ENCODE results near the gene TBXAS1. TPM values are rescaled to one million over a fixed set of nuclear protein-coding genes. Genes with fewer than 3 reads are reported as not detected.

Gene TBXAS1
- total RNA-seq, 2 experiments from 2014 or later, result 0.83 to 1.1 TPM

- Mint-ChIP-seq H3K4me1 (ENCODE audit: low read depth) (no peaks in the 10 kb centered on the region), H3K9me3 (no peaks in the 10 kb centered on the region), H3K27me3 (ENCODE audit: low read depth) (no peaks in the 10 kb centered on the region), H3K27ac (no peak overlapping the region), H3K36me3 (ENCODE audit: low read depth) (no peaks in the 10 kb centered on the region), H3K4me3 (no peak overlapping the region)
- intact Hi-C loops (cut with micrococcal nuclease), result no loop called here
- DNase-seq, result no peak
- CTCF ChIA-PET, result interaction anchor here (0.6 kb wide), 1 partner anchor 149 kb away, joined by 5 read pairs; no protein-coding TSS in a partner anchor
Measured at GRCh38 chr7:139968931-139969330, 139.9 kb downstream of the TBXAS1 start.

GRCh38 chr7:139972029-139972428 is 143.0 kb downstream of the TBXAS1 start:
- DNase-seq, result no peak
- H3K27ac Mint-ChIP-seq, result no peak overlapping the region
- no peaks in the 10 kb centered on the region for H3K9me3 Mint-ChIP-seq
- H3K36me3 Mint-ChIP-seq (ENCODE audit: low read depth), result no peaks in the 10 kb centered on the region
- no peaks in the 10 kb centered on the region for H3K4me1 Mint-ChIP-seq (ENCODE audit: low read depth)
- CTCF ChIA-PET, result interaction anchor here (0.9 kb wide), 1 partner anchor 23 kb away, joined by 3 read pairs; no protein-coding TSS in a partner anchor
- no peaks in the 10 kb centered on the region for H3K27me3 Mint-ChIP-seq (ENCODE audit: low read depth)
- H3K4me3 Mint-ChIP-seq, result no peak overlapping the region
- intact Hi-C loops (cut with micrococcal nuclease), result no loop called here

- H3K36me3 Mint-ChIP-seq (ENCODE audit: low read depth), result no peaks in the 10 kb centered on the region
- DNase-seq, result no peak
Measured at GRCh38 chr7:139973101-139974050, 144.3 kb downstream of the TBXAS1 start.

GRCh38 chr7:139974179-139974811 is 145.2 kb downstream of the TBXAS1 start:
- no peaks in the 10 kb centered on the region for H3K36me3 Mint-ChIP-seq (ENCODE audit: low read depth)
- no peak for DNase-seq
- H3K27me3 Mint-ChIP-seq (ENCODE audit: low read depth), result no peaks in the 10 kb centered on the region
- intact Hi-C loops (cut with micrococcal nuclease), result no loop called here
- CTCF ChIA-PET, result interaction anchor here (0.6 kb wide), 2 partner anchors 29 to 540 kb away, joined by 3 read pairs; no protein-coding TSS in a partner anchor
- no peak overlapping the region for H3K27ac Mint-ChIP-seq
- H3K4me3 Mint-ChIP-seq, result no peak overlapping the region
- no peaks in the 10 kb centered on the region for H3K9me3 Mint-ChIP-seq
- no peaks in the 10 kb centered on the region for H3K4me1 Mint-ChIP-seq (ENCODE audit: low read depth)

More at GRCh38 chr7:139973101-139974050, 144.3 kb downstream of the TBXAS1 start:
- H3K27me3 Mint-ChIP-seq (ENCODE audit: low read depth), result no peaks in the 10 kb centered on the region
- no peaks in the 10 kb centered on the region for H3K4me1 Mint-ChIP-seq (ENCODE audit: low read depth)
- CTCF ChIA-PET, result interaction anchor here (0.6 to 0.9 kb wide), 3 partner anchors 21 to 539 kb away, joined by 3 read pairs; no protein-coding TSS in a partner anchor
- intact Hi-C loops (cut with micrococcal nuclease), result no loop called here
- no peak overlapping the region for H3K4me3 Mint-ChIP-seq
- no peak overlapping the region for H3K27ac Mint-ChIP-seq
- no peaks in the 10 kb centered on the region for H3K9me3 Mint-ChIP-seq

- no peaks in the 10 kb centered on the region for H3K27me3 Mint-ChIP-seq (ENCODE audit: low read depth)
- no peak for DNase-seq
- CTCF ChIA-PET, result interaction anchor here (2.3 kb wide), 1 partner anchor 331 kb away, joined by 9 read pairs; no protein-coding TSS in a partner anchor
- H3K4me3 Mint-ChIP-seq, result no peak overlapping the region
- peaks cover 11% of the 10 kb centered on the region for H3K4me1 Mint-ChIP-seq (ENCODE audit: low read depth)
- H3K9me3 Mint-ChIP-seq, result no peaks in the 10 kb centered on the region
- no peak overlapping the region for H3K27ac Mint-ChIP-seq
- H3K36me3 Mint-ChIP-seq (ENCODE audit: low read depth), result no peaks in the 10 kb centered on the region
- intact Hi-C loops (cut with micrococcal nuclease), result no loop called here
Measured at GRCh38 chr7:139976055-139976837, 147.2 kb downstream of the TBXAS1 start.

- no peak overlapping the region for H3K27ac Mint-ChIP-seq
- H3K4me1 Mint-ChIP-seq (ENCODE audit: low read depth), result peaks cover 11% of the 10 kb centered on the region
- H3K9me3 Mint-ChIP-seq, result no peaks in the 10 kb centered on the region
- CTCF ChIA-PET, result interaction anchor here (0.6 to 2.3 kb wide), 2 partner anchors 84 to 331 kb away, joined by 3 to 9 read pairs; no protein-coding TSS in a partner anchor
- H3K27me3 Mint-ChIP-seq (ENCODE audit: low read depth), result no peaks in the 10 kb centered on the region
- H3K36me3 Mint-ChIP-seq (ENCODE audit: low read depth), result no peaks in the 10 kb centered on the region
- peak; percentile 22 for DNase-seq
- H3K4me3 Mint-ChIP-seq, result no peak overlapping the region
- intact Hi-C loops (cut with micrococcal nuclease), result no loop called here
Measured at GRCh38 chr7:139976838-139977656, 148.0 kb downstream of the TBXAS1 start.

GRCh38 chr7:139981511-139981895 is 152.4 kb downstream of the TBXAS1 start:
- Mint-ChIP-seq H3K4me1 (ENCODE audit: low read depth) (peaks cover 11% of the 10 kb centered on the region), H3K9me3 (no peaks in the 10 kb centered on the region), H3K27ac (no peak overlapping the region), H3K27me3 (ENCODE audit: low read depth) (no peaks in the 10 kb centered on the region), H3K36me3 (ENCODE audit: low read depth) (no peaks in the 10 kb centered on the region), H3K4me3 (no peak overlapping the region)
- no peak for DNase-seq
- intact Hi-C loops (cut with micrococcal nuclease), result no loop called here
- CTCF ChIA-PET, result interaction anchor here (0.6 kb wide), 1 partner anchor 96 kb away, joined by 4 read pairs; no protein-coding TSS in a partner anchor

- DNase-seq, result no peak
- Mint-ChIP-seq H3K36me3 (ENCODE audit: low read depth) (no peaks in the 10 kb centered on the region), H3K4me1 (ENCODE audit: low read depth) (peaks cover 11% of the 10 kb centered on the region), H3K9me3 (no peaks in the 10 kb centered on the region), H3K27me3 (ENCODE audit: low read depth) (no peaks in the 10 kb centered on the region), H3K27ac (no peak overlapping the region), H3K4me3 (no peak overlapping the region)
- CTCF ChIA-PET, result no interaction called here
- intact Hi-C loops (cut with micrococcal nuclease), result no loop called here
Measured at GRCh38 chr7:139982927-139983920, 154.2 kb downstream of the TBXAS1 start.

- no peak overlapping the region for H3K4me3 Mint-ChIP-seq
- CTCF ChIA-PET, result interaction anchor here (0.8 to 0.9 kb wide), 2 partner anchors 19 to 366 kb away, joined by 3 read pairs; no protein-coding TSS in a partner anchor
- no peaks in the 10 kb centered on the region for H3K36me3 Mint-ChIP-seq (ENCODE audit: low read depth)
- H3K27me3 Mint-ChIP-seq (ENCODE audit: low read depth), result no peaks in the 10 kb centered on the region
- H3K9me3 Mint-ChIP-seq, result no peaks in the 10 kb centered on the region
- peaks cover 8% of the 10 kb centered on the region for H3K4me1 Mint-ChIP-seq (ENCODE audit: low read depth)
- DNase-seq, result no peak
- no peak overlapping the region for H3K27ac Mint-ChIP-seq
- intact Hi-C loops (cut with micrococcal nuclease), result no loop called here
Measured at GRCh38 chr7:139984642-139985539, 155.8 kb downstream of the TBXAS1 start.

- intact Hi-C loops (cut with micrococcal nuclease), result no loop called here
- Mint-ChIP-seq H3K9me3 (no peaks in the 10 kb centered on the region), H3K4me3 (no peak overlapping the region), H3K4me1 (ENCODE audit: low read depth) (no peaks in the 10 kb centered on the region), H3K27ac (no peak overlapping the region), H3K36me3 (ENCODE audit: low read depth) (no peaks in the 10 kb centered on the region), H3K27me3 (ENCODE audit: low read depth) (no peaks in the 10 kb centered on the region)
- DNase-seq, result no peak
- CTCF ChIA-PET, result interaction anchor here (0.8 to 0.9 kb wide), 2 partner anchors 18 to 367 kb away, joined by 3 read pairs; no protein-coding TSS in a partner anchor
Measured at GRCh38 chr7:139985811-139986210, 156.7 kb downstream of the TBXAS1 start.
